Measurements from ENCODE around the gene EHD2.
A peak's percentile ranks its signal among the peaks of the same experiment; 100 is the strongest.
"Not testable (repeated sequence)": the region's sequence is repeated elsewhere in the genome, so short reads cannot be mapped to it uniquely, and the experiment has no call there.

Gene EHD2

DNA sequence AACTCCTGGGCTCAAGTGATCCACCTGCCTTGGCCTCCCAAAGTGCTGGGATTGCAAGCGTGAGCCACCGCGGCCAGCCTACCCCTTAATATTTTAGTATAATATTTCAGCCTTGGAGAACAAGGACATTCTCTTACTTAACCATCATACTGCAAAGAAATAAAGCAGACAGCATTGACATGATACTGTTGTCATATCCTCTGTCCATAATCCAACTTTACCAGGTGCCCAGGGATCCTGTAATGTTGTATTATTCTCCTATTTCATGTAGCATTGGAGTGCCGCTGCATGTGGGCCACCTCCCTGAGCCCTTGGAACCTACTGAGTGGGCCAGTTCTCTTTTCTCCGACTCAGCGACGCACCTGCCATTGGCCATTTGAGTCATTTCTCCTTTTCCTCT is 21.4 kb upstream of the EHD2 start:
- DNase-seq = no peak

- no peak for DNase-seq
Observed at GRCh38 chr19:47693489-47693888, 19.7 kb upstream of the EHD2 start.

GRCh38 chr19:47693903-47694302 is 19.3 kb upstream of the EHD2 start:
- DNase-seq = no peak

- DNase-seq = no peak
Observed at GRCh38 chr19:47694466-47695273, 18.6 kb upstream of the EHD2 start.

DNA sequence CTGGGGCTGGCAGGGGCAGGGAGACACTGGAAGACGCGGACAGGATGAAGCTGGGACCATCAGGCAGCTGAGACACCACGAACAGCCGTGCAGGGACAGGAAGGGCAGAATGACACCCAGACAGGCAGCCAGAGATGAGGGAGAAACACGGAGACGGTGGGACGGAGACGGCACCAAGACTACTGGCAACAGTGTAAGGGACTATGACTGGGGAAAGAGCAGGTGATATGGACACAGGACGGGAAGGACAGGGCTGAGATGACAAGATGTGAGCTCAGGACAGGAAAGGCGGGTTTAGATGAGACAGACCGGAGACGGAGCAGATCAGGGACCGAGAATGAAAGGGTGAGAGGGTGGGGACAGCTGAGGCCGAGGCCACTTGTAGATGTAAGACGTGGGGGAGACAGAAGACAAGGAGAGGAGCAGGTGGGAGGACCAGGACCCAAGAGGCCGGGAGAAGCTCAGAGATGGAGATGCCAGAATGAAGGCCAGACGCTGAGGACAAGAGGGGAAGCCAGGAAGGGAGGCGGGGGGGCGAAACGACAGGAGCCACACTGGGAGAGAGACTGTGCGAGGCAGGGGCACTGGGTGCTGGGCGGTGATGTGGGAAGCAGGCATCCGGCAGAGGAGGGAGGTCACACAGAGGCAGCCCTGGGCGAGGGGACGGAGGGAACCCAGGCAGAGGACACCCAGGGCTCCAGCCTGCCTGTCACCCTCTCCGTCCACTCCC is 17.5 kb upstream of the EHD2 start:
- no peak for DNase-seq

GRCh38 chr19:47696635-47697034 is 16.6 kb upstream of the EHD2 start:
- DNase-seq = no peak

DNA sequence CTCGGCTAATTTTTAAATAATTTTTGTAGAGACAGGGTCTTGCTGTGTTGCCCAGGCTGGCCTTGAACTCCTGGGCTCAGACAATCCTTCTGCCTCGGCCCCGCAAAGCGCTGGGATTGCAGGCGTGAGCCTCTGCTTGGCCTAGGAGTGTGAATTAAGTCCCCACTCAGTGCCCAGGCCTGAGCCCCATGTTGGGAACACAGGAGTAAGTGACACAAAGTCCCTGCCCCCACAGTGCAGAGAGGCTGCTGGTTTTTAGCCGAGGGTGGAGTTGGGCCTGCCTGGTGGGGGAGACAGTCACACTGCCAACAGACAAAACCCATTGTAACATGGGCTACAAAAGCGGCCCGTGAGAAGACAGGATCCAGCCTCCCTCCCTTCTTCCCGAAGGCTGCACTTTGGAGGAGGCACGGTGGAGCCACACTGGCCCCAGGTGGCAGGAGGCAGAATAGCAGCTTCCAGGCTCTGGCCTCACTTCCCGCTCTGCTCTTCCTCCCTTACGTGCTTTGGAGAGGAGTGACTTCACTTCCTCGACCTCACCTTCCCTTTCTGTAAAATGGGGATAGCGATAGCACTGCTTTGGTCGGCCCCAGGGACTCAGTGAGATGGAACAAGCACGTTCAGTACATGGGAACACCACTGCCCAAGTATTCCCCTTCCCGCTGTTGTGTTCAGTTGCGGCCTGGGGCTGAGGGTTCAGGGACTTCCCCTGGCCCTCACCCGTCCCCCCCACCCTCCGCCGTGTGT is 15.2 kb upstream of the EHD2 start:
- DNase-seq = peak; percentile 51

DNA sequence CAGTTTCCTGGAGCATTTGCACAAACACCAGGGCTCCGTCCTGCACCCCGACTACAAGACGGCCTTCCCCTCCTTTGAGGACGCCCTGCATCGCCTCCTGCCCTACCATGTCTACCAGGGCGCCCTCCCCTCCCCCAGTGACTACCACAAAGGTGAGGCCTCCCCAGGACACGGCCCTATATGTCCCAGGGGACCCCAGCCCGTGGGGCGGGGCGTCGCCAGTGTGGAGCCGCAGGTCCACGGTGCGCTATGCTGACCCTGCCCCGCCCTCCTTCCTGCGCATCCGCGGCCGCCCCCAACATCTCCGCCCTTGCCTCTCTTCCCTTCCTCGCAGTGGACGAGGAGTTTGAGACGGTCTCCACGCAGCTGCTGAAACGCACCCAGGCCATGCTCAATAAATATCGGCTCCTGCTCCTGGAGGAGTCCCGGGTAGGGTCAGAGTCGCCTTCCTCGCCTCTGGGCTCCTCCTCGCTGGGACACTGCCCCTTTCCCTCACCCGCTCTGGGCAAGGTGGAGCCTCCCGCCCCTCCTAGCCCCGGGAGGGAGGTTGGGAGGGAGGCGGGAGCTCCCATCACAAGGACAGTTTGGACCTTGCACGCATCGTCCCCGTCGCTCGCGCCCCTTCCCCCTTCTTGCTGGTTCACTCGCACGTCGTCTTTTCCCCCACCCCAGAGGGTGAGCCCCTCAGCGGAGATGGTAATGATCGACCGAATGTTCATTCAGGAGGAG is 14.4 kb upstream of the EHD2 start:
- no peak for DNase-seq

GRCh38 chr19:47699360-47699917 is 13.8 kb upstream of the EHD2 start:
- peak; percentile 29 for DNase-seq

- no peak for DNase-seq
Observed at GRCh38 chr19:47700934-47701716, 12.1 kb upstream of the EHD2 start.

DNA sequence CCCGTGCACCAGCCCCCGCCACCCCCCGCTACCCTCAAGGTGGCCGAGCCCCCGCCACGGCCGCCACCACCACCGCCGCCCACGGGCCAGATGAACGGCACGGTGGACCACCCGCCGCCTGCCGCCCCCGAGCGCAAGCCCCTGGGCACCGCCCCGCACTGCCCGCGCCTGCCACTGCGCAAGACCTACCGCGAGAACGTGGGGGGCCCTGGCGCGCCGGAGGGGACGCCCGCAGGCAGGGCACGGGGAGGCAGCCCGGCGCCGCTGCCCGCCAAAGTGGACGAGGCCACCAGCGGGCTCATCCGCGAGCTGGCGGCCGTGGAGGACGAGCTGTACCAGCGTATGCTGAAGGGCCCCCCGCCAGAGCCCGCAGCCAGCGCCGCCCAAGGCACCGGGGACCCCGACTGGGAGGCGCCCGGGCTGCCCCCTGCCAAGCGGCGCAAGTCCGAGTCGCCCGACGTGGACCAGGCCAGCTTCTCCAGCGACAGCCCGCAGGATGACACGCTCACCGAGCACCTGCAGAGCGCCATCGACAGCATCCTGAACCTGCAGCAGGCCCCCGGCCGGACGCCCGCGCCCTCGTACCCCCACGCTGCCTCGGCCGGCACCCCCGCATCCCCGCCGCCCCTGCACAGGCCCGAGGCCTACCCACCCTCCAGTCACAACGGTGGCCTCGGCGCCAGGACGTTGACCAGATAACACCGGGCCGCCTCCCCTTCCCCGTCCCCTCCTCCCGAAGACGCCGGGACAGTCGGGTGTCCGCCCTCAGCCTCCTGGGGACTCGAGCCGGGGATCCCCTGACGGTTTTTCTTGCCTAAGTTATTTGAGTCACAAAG is 11.3 kb upstream of the EHD2 start:
- no peak for DNase-seq

DNA sequence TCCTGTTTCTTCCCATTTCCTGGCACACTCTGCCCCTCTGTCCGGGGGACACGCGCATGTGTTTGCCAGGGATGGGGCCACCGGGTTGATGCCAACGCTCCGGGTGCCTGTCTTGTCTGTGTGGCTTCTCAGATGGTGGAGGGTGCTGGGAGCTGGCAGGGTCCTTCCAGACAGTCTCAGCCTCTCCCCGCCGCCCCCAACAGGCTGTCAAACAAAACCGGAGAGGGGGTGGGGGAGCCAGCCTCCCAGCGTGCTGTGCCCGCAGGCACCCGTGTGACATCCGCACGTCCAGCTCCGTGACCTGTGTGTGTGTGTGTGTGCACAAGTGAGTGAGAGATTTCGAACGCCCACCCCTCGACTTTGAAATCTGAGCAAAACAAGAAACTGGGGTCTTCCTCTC is 10.6 kb upstream of the EHD2 start:
- DNase-seq = no peak

DNA sequence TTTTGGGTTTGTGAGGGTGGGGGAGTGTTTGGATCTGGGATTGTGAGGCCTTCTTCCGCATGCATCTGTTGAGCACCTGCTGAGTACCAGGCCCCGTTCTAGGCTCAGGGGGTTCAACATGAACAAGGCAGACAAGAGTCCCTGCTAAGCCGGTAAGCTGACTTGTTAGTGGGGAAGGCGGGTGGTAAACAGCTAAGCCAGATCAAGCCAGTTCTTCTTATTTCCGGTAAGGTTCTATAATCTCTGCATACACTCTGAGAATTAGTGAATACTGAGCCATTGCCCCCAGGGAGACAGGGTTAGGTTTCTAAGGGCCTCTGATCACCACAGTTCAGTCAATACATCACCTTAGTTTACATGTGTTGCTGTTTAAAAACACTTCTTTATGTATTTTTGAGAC is 9.9 kb upstream of the EHD2 start:
- no peak for DNase-seq

DNA sequence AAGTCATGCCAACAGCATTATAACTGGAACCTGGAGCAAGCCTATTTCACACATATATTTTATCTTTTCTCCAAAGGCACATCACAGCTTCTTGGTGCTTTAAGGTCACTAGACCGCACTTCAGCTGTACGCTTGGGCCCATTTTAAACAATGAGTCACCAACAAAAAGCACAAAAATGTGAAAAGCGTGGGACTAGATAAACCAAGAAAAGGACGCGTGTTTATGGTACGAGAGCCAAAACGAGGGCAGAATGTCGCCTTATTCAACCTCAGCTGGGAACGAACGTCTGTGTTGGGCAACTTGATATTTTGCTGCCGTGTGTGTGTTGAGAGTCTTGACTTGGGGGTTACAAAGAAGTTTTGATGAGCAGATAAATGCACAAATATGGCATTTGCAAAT is 9.2 kb upstream of the EHD2 start:
- no peak for DNase-seq

DNA sequence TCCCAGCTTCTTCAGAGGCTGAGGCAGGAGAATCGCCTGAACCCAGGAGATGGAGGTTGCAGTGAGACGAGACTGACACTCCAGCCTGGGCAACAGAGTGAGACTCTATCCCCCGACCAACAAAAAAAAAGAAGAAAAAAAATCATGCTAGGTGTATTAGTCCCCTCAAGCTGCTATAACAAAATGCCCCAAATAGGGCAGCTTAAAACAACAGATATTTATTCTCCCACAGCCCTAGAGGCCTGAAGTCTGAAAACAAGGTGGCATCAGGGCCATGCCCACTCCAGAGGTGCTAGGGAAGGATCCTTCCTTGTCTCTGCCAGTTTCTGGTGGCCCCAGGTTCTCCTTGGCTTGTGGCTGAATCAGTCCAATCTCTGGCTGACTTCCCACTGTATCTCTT is 8.6 kb upstream of the EHD2 start:
- no peak for DNase-seq

DNA sequence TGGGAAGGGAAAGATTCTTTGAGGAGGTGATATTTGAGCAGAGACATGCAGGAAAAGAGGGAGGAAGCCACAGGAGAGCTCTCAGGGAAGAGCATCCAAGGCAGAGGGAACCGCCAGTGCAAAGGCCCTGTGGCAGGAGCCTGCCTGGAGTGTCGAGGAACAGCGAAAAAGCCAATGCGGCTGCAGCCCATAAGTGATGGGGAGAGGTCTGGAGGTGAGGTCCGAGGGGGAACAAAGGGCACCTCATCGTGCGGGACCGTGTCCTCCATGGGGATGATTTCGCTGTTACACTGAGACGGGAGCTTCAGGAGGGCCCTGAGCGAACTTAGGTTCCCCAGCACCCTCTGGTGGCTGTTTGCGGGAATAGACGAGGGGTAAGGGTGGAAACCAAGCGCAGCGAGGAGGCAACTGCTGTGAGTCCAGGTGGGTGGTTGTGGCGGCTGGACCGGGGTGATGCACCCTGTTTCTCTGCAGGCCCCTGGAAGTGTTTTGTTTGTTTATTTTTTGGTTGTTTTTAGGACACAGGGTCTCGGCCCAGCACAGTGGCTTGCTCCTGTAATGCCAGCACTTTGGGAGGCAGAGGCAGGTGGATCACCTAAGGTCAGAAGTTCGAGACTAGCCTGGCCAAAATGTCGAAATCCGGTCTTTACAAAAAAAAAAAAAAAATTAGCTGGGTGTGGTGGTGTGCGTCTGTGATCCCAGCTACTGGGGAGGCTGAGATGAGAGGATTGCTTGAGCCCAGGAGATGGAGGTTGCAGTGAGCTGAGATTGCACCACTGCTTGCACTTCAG is 5.9 kb upstream of the EHD2 start:
- DNase-seq = peak; percentile 68

DNA sequence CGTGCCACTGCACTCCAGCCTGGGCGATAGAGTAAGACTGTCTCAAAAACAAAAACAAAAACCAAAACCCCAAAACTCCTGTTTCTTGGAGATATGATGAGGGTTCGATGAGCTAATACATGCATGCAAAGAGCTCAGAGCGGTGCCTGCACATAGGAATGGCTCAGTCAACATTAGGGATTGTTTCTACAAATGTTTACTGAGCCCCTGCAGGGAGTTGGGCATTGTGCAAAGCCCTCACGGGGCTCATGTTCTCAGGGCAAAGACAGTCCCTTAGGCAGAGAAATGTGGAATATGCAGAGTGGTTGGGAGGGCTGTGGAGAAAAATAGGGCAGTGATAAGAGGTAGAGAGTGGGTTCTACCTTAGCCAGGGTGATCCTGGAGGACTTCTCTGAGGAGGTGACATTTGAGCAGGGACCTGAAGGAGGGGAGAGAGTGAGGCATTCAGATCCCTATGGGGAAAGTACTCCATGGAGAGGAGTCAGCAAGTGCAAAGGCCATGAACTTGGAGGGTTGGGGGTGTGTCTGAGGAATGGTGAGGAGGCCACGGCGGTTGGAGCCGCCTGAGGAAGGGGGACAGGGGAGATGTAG is 1.5 kb upstream of the EHD2 start:
- no peak for DNase-seq

GRCh38 chr19:47714339-47714738 is 1.1 kb downstream of the EHD2 start:
- DNase-seq = no peak

- not testable (repeated sequence) for DNase-seq
Observed at GRCh38 chr19:47714855-47715254, 1.6 kb downstream of the EHD2 start.

Data from CD4-positive, alpha-beta T cell treated with Interleukin-15 for 1 hour (primary cell).